WTC11 (cell line): ENCODE results near the gene CFI. TPM values are rescaled to one million over a fixed set of nuclear protein-coding genes. Genes with fewer than 3 reads are reported as not detected.

Experiments used
- ATAC-seq: fragments of 200-7000 bp; cut with Tn5 transposase; 2 replicates; pipeline ENCODE4 v1.10.0; 2021; ENCODE audit warnings: mild to moderate bottlenecking, moderate library complexity
- CTCF ChIA-PET: fragments of 300-600 bp; sonication (Branson Sonifier 250); formaldehyde crosslinking; loops from one replicate; lab custom pipeline; 2021; ENCODE audit warnings: antibody characterized with exemption; lab: Charles Lee
- POLR2A ChIA-PET: fragments of 350-600 bp; sonication (Branson Sonifier 250); formaldehyde crosslinking; loops from one replicate; lab custom pipeline; 2021; ENCODE audit warnings: antibody characterized with exemption; lab: Charles Lee
- DNase-seq: peaks from one replicate; pipeline ENCODE4 v3.0.0; 2021; ENCODE audit warnings: low spot score
- H3K27ac Mint-ChIP-seq: 2 replicates; pipeline ENCODE4 v1.8.0; 2021; ENCODE audit warnings: mixed read lengths
- H3K27me3 Mint-ChIP-seq: 2 replicates; pipeline ENCODE4 v1.8.0; 2021; ENCODE audit warnings: low read depth, mild to moderate bottlenecking, moderate library complexity, mixed read lengths
- H3K36me3 Mint-ChIP-seq: 2 replicates; pipeline ENCODE4 v1.8.0; 2021; ENCODE audit warnings: mixed read lengths
- H3K4me1 Mint-ChIP-seq: 2 replicates; pipeline ENCODE4 v1.8.0; 2022; ENCODE audit warnings: mixed read lengths
- H3K4me3 Mint-ChIP-seq: 2 replicates; pipeline ENCODE4 v1.8.0; 2021; ENCODE audit warnings: mild to moderate bottlenecking, moderate library complexity, mixed read lengths
- H3K9me3 Mint-ChIP-seq: 2 replicates; pipeline ENCODE4 v1.8.0; 2021; ENCODE audit warnings: mixed read lengths
- ETV6 ChIP-seq: sonication (generic); formaldehyde crosslinking; IDR thresholded peaks from 2 replicates; pipeline ENCODE4 v1.8.1; 2022; ENCODE audit warnings: mild to moderate bottlenecking, missing genetic modification reagents
- FOXP1 ChIP-seq: sonication (generic); formaldehyde crosslinking; IDR thresholded peaks from 2 replicates; pipeline ENCODE4 v1.8.0; 2022; ENCODE audit warnings: missing genetic modification reagents, mild to moderate bottlenecking, moderate library complexity, borderline replicate concordance
- HMGXB4 ChIP-seq: sonication (generic); formaldehyde crosslinking; IDR thresholded peaks from 2 replicates; pipeline ENCODE4 v1.8.1; 2023; ENCODE audit warnings: mild to moderate bottlenecking, moderate library complexity, missing genetic modification reagents
- JUN ChIP-seq: sonication (generic); formaldehyde crosslinking; IDR thresholded peaks from 2 replicates; pipeline ENCODE4 v1.8.0; 2023; ENCODE audit warnings: mild to moderate bottlenecking, missing genetic modification reagents
- KAT7 ChIP-seq: sonication (generic); formaldehyde crosslinking; IDR thresholded peaks from 2 replicates; pipeline ENCODE4 v1.8.1; 2023; ENCODE audit warnings: missing genetic modification reagents, mild to moderate bottlenecking, borderline replicate concordance
- MAX ChIP-seq: sonication (generic); formaldehyde crosslinking; IDR thresholded peaks from 2 replicates; pipeline ENCODE4 v1.8.0; 2022; ENCODE audit warnings: mild to moderate bottlenecking, missing genetic modification reagents
- NFATC4 ChIP-seq: fragments of 250-450 bp; sonication (Bioruptor Pico); IDR thresholded peaks from 2 replicates; pipeline ENCODE4 v1.9.0; 2021; ENCODE audit warnings: mild to moderate bottlenecking
- OVOL2 ChIP-seq: fragments of 250-450 bp; sonication (Bioruptor Pico); IDR thresholded peaks from 2 replicates; pipeline ENCODE4 v1.9.0; 2021; ENCODE audit warnings: mild to moderate bottlenecking, borderline replicate concordance
- PRRX2 ChIP-seq: fragments of 250-450 bp; sonication (Bioruptor Pico); IDR thresholded peaks from 2 replicates; pipeline ENCODE4 v1.8.0; 2021; ENCODE audit warnings: mild to moderate bottlenecking
- ZNF121 ChIP-seq: sonication (generic); formaldehyde crosslinking; IDR thresholded peaks from 2 replicates; pipeline ENCODE4 v1.8.0; 2023; ENCODE audit warnings: missing genetic modification reagents
- ZNF423 ChIP-seq: fragments of 250-450 bp; sonication (Bioruptor Pico); IDR thresholded peaks from 2 replicates; pipeline ENCODE4 v2.1.2; 2022; ENCODE audit warnings: mild to moderate bottlenecking, moderate library complexity
- ZNF512 ChIP-seq: sonication (generic); formaldehyde crosslinking; IDR thresholded peaks from 2 replicates; pipeline ENCODE4 v1.8.1; 2022; ENCODE audit warnings: missing genetic modification reagents, borderline replicate concordance
- total RNA-seq: library from RNA; stranded (reverse); gene quantifications from 3 replicates; pipeline ENCODE4 v1.2.3, GENCODE V29; 2021
- TF ChIP-seq, protein P1 (sequence below): sonication (generic); formaldehyde crosslinking; IDR thresholded peaks from 2 replicates; pipeline ENCODE4 v1.8.0; 2023; ENCODE audit warnings: missing genetic modification reagents
- TF ChIP-seq, protein P2 (sequence below): fragments of 250-450 bp; sonication (Bioruptor Pico); IDR thresholded peaks from 2 replicates; pipeline ENCODE4 v1.9.0; 2021; ENCODE audit warnings: mild to moderate bottlenecking
- TF ChIP-seq, protein P3 (sequence below): sonication (generic); formaldehyde crosslinking; IDR thresholded peaks from 2 replicates; pipeline ENCODE4 v1.8.0; 2023; ENCODE audit warnings: missing genetic modification reagents, mild to moderate bottlenecking, borderline replicate concordance

Gene CFI
- total RNA-seq, 1 experiment from 2014 or later = not detected

DNA sequence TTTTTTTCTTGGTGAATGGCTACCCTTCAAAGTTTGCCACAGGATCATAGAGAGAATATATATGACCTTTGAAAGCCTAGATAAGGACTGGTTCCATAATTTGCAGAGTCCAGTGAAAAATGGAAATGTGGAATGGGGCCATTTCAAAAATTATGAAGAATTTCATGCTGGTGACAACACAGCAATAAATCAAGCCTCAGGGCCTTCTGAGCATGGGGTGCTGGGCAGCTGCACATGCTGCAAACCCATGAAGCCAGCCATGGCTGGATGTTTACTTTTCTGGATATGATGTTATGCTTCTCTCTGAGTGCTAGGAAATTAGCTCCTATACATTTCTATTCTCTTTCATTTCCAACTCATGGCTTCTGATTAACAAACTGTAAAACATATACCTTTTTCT, 56.0 kb downstream of the CFI start:
- no peak overlapping the region for H3K27ac Mint-ChIP-seq
- 0 out of 2 replicates have a peak, but pooled peaks cover 2% of the 10 kb centered on the region for H3K4me1 Mint-ChIP-seq
- TF ChIP-seq, protein P1, sequence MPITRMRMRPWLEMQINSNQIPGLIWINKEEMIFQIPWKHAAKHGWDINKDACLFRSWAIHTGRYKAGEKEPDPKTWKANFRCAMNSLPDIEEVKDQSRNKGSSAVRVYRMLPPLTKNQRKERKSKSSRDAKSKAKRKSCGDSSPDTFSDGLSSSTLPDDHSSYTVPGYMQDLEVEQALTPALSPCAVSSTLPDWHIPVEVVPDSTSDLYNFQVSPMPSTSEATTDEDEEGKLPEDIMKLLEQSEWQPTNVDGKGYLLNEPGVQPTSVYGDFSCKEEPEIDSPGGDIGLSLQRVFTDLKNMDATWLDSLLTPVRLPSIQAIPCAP (CRISPR knock-in tag) = no peak
- no peak for TF ChIP-seq ETV6 (CRISPR knock-in tag)
- TF ChIP-seq MAX = no peak
- no peak for TF ChIP-seq KAT7
- TF ChIP-seq NFATC4 (CRISPR knock-in tag) = no peak
- H3K4me3 Mint-ChIP-seq = no peak overlapping the region
- no peaks in the 10 kb centered on the region for H3K36me3 Mint-ChIP-seq
- H3K27me3 Mint-ChIP-seq = no peaks in the 10 kb centered on the region
- no peak for ATAC-seq
- ChIA-PET POLR2A (no interaction called here), CTCF (no interaction called here)
- H3K9me3 Mint-ChIP-seq = no peaks in the 10 kb centered on the region
- DNase-seq = no peak

- Mint-ChIP-seq H3K36me3 (no peaks in the 10 kb centered on the region), H3K4me1 (peaks cover 7% of the 10 kb centered on the region), H3K4me3 (no peak overlapping the region), H3K9me3 (no peaks in the 10 kb centered on the region), H3K27ac (no peak overlapping the region; the same call in 1 of the 2 replicates), H3K27me3 (no peaks in the 10 kb centered on the region)
- ChIA-PET POLR2A (no interaction called here), CTCF (interaction anchor here (0.6 kb wide), 1 partner anchor 335 kb away, joined by 4 read pairs; no protein-coding TSS in a partner anchor)
- DNase-seq = no peak
- no peak for ATAC-seq
- no peak for TF ChIP-seq PRRX2 (CRISPR knock-in tag)
- TF ChIP-seq ZNF423 = no peak
- TF ChIP-seq ZNF512 (CRISPR knock-in tag) = no peak
- no peak for TF ChIP-seq HMGXB4 (CRISPR knock-in tag)
- no peak for TF ChIP-seq OVOL2 (CRISPR knock-in tag)
- no peak for TF ChIP-seq NFATC4 (CRISPR knock-in tag)
Observed at GRCh38 chr4:109739547-109739946, 62.3 kb downstream of the CFI start.

DNA sequence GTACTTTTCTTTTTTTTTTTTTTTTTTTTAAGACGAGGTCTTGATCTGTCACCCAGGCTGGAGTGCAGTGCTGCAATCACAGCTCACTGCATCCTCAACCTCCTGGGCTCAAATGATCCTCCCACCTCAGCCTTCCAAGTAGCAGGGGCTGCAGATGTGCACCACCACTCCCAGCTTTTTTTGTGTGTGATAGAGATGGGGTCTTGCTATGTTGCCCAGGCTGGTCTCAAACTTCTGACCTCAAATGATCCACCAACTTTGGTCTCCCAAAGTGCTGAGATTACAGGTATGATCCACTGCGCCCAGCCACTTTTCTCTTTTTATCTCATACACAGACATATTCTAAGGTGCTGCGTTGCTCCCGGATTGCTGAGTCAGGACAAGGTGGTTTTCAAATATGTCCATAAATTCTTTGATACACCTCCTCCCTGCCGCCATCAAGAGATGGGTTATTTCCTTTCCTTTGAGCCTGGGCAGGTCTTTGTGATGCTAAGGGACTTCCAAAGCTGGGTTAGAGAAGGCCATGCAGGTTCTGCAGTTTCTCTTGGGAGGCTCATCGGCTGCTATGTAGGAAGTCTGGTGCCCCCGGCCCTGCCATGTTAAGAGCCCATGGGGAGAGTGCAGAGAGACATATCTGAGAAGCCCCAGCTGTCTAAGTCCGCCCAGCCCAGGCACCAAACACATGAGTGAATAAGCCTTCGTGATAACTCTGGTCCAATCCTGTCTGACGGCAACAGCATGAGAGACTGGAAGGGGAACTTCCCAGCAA, 63.5 kb downstream of the CFI start:
- no peak for TF ChIP-seq JUN (CRISPR knock-in tag)
- TF ChIP-seq PRRX2 (CRISPR knock-in tag) = no peak
- no peak for TF ChIP-seq FOXP1 (CRISPR knock-in tag)
- TF ChIP-seq, protein P2, sequence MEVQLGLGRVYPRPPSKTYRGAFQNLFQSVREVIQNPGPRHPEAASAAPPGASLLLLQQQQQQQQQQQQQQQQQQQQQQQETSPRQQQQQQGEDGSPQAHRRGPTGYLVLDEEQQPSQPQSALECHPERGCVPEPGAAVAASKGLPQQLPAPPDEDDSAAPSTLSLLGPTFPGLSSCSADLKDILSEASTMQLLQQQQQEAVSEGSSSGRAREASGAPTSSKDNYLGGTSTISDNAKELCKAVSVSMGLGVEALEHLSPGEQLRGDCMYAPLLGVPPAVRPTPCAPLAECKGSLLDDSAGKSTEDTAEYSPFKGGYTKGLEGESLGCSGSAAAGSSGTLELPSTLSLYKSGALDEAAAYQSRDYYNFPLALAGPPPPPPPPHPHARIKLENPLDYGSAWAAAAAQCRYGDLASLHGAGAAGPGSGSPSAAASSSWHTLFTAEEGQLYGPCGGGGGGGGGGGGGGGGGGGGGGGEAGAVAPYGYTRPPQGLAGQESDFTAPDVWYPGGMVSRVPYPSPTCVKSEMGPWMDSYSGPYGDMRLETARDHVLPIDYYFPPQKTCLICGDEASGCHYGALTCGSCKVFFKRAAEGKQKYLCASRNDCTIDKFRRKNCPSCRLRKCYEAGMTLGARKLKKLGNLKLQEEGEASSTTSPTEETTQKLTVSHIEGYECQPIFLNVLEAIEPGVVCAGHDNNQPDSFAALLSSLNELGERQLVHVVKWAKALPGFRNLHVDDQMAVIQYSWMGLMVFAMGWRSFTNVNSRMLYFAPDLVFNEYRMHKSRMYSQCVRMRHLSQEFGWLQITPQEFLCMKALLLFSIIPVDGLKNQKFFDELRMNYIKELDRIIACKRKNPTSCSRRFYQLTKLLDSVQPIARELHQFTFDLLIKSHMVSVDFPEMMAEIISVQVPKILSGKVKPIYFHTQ = no peak
- TF ChIP-seq ZNF121 (CRISPR knock-in tag) = peak; percentile 82
- TF ChIP-seq, protein P3, sequence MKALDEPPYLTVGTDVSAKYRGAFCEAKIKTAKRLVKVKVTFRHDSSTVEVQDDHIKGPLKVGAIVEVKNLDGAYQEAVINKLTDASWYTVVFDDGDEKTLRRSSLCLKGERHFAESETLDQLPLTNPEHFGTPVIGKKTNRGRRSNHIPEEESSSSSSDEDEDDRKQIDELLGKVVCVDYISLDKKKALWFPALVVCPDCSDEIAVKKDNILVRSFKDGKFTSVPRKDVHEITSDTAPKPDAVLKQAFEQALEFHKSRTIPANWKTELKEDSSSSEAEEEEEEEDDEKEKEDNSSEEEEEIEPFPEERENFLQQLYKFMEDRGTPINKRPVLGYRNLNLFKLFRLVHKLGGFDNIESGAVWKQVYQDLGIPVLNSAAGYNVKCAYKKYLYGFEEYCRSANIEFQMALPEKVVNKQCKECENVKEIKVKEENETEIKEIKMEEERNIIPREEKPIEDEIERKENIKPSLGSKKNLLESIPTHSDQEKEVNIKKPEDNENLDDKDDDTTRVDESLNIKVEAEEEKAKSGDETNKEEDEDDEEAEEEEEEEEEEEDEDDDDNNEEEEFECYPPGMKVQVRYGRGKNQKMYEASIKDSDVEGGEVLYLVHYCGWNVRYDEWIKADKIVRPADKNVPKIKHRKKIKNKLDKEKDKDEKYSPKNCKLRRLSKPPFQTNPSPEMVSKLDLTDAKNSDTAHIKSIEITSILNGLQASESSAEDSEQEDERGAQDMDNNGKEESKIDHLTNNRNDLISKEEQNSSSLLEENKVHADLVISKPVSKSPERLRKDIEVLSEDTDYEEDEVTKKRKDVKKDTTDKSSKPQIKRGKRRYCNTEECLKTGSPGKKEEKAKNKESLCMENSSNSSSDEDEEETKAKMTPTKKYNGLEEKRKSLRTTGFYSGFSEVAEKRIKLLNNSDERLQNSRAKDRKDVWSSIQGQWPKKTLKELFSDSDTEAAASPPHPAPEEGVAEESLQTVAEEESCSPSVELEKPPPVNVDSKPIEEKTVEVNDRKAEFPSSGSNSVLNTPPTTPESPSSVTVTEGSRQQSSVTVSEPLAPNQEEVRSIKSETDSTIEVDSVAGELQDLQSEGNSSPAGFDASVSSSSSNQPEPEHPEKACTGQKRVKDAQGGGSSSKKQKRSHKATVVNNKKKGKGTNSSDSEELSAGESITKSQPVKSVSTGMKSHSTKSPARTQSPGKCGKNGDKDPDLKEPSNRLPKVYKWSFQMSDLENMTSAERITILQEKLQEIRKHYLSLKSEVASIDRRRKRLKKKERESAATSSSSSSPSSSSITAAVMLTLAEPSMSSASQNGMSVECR (CRISPR knock-in tag) = no peak

More for the DNA sequence above, 63.5 kb downstream of the CFI start:
- ATAC-seq = peak; percentile 81
- Mint-ChIP-seq H3K36me3 (no peaks in the 10 kb centered on the region), H3K27ac (no peak overlapping the region), H3K9me3 (no peaks in the 10 kb centered on the region), H3K27me3 (no peaks in the 10 kb centered on the region; the same call in 1 of the 2 replicates), H3K4me3 (no peak overlapping the region), H3K4me1 (peaks cover 7% of the 10 kb centered on the region)
- ChIA-PET CTCF (no interaction called here), POLR2A (no interaction called here)
- no peak for DNase-seq
